K562 (cell line): ENCODE results near the gene ZBTB47. TPM values are rescaled to one million over a fixed set of nuclear protein-coding genes. Genes with fewer than 3 reads are reported as not detected.

Experiments
- ATAC-seq: fragments of 200-7000 bp; cut with Tn5 transposase; 3 replicates; pipeline ENCODE4 v1.9.1; 2020; ENCODE audit warnings: moderate library complexity
- BruUV-seq: library from RNA; stranded (reverse); fragments of 400-500 nt; replicated peaks from 2 replicates; lab custom pipeline; 2021; lab: Mats Ljungman, UMichigan
- CTCF ChIA-PET: fragments of 300-600 bp; formaldehyde crosslinking; extraction: SDS; loops from one replicate; lab custom pipeline; 2021; ENCODE audit warnings: low intra/inter-chr PET ratio; lab: Yijun Ruan, JAX
- POLR2A ChIA-PET: fragments of 300-600, 350-650 bp; sonication (Branson Sonifier 250); formaldehyde crosslinking; extraction: SDS; loops from one replicate; lab custom pipeline; 2021; ENCODE audit warnings: antibody characterized with exemption, inconsistent platforms; lab: Yijun Ruan, JAX
- DNase-seq, 4 experiments: peaks; one replicate each; pipeline versions ENCODE4 v3.0.0 to v3.0.0-alpha.2; 2011 to 2018; ENCODE audit warnings: low spot score in 3 of 4, mixed read lengths in 3 of 4; ENCODE audit errors: extremely low read depth in 1 of 4
- FAIRE-seq: peaks from 2 replicates; lab custom pipeline; 2011; peaks lifted over from hg19 to GRCh38; lab: Jason Lieb, UNC
- H2AFZ ChIP-seq: 2 replicates; pipeline ENCODE4 v1.6.0; 2011; ENCODE audit warnings: low read depth, low read length, control low read depth, inconsistent platforms
- H3K27ac ChIP-seq: fragments of 200-600 bp; 3 replicates; pipeline ENCODE4 v1.8.0; 2011; ENCODE audit warnings: low read depth, mild to moderate bottlenecking, control low read depth, inconsistent platforms, low read length, moderate library complexity, mixed read lengths; ENCODE audit errors: extremely low read depth
- H3K27me3 ChIP-seq, 2 experiments: fragments of 300-600 bp in 1 of 2; 2 replicates in 1 of 2; 3 replicates in 1 of 2; pipeline versions ENCODE4 v1.6.0 to v1.8.0; 2011; ENCODE audit warnings: inconsistent platforms in 2 of 2, low read length in 2 of 2, mild to moderate bottlenecking in 1 of 2, mixed read lengths in 1 of 2, moderate library complexity in 1 of 2; ENCODE audit not compliant: control insufficient read depth in 2 of 2, insufficient read depth in 2 of 2
- H3K36me3 ChIP-seq: fragments of 300-600 bp; 3 replicates; pipeline ENCODE4 v1.8.0; 2011; ENCODE audit warnings: mild to moderate bottlenecking, low read length, inconsistent platforms; ENCODE audit not compliant: control insufficient read depth, insufficient read depth
- H3K4me1 ChIP-seq, 2 experiments: fragments of 200-600 bp in 1 of 2; replicated peaks in 1 of 2; 2 replicates in 1 of 2; 3 replicates in 1 of 2; pipeline versions ENCODE4 v1.5.1 to v1.8.0; 2011; ENCODE audit warnings: inconsistent platforms in 2 of 2, low read length in 2 of 2, mild to moderate bottlenecking in 1 of 2, mixed read lengths in 1 of 2, moderate library complexity in 1 of 2; ENCODE audit not compliant: control insufficient read depth in 2 of 2, insufficient read depth in 2 of 2
- H3K4me2 ChIP-seq: 2 replicates; pipeline ENCODE4 v1.6.1; 2011; ENCODE audit warnings: low read length, control low read depth, inconsistent platforms, mixed read lengths; ENCODE audit not compliant: insufficient read depth
- H3K4me3 ChIP-seq: fragments of 200-600 bp; sonication (generic), shearing (Covaris generic); 2 replicates; pipeline ENCODE4 v1.5.1; 2016; ENCODE audit warnings: control low read depth, inconsistent platforms
- H3K79me2 ChIP-seq: fragments of 200-600 bp; 3 replicates; pipeline ENCODE4 v1.8.0; 2011; ENCODE audit warnings: low read length, inconsistent platforms; ENCODE audit not compliant: control insufficient read depth, insufficient read depth
- H3K9ac ChIP-seq, 2 experiments: 2 replicates each; pipeline versions ENCODE4 v1.6.0 to v1.6.1; 2011; ENCODE audit warnings: low read depth in 2 of 2, low read length in 2 of 2, control low read depth in 1 of 2, inconsistent platforms in 1 of 2, mild to moderate bottlenecking in 1 of 2, mixed read lengths in 1 of 2; ENCODE audit not compliant: insufficient read depth in 1 of 2
- H3K9me1 ChIP-seq: one replicate; pipeline ENCODE4 v1.6.0; 2011; ENCODE audit warnings: inconsistent platforms, mild to moderate bottlenecking, low read length, moderate library complexity; ENCODE audit not compliant: control insufficient read depth, insufficient read depth
- H3K9me3 ChIP-seq: replicated peaks from 2 replicates; pipeline ENCODE4 v1.5.1; 2011; ENCODE audit warnings: low read depth, low read length, inconsistent platforms; ENCODE audit not compliant: control insufficient read depth, insufficient read depth
- H4K20me1 ChIP-seq: replicated peaks from 2 replicates; pipeline ENCODE4 v1.6.1; 2011; ENCODE audit warnings: low read length, inconsistent platforms, mixed read lengths; ENCODE audit not compliant: control insufficient read depth, insufficient read depth
- JUNB ChIP-seq: fragments of 450-650 bp; formaldehyde crosslinking; conservative IDR thresholded peaks from 2 replicates; pipeline ENCODE4 v1.4.0; 2020; ENCODE audit warnings: mild to moderate bottlenecking
- SRSF1 ChIP-seq: fragments of 200-400 bp; formaldehyde crosslinking; IDR thresholded peaks from 2 replicates; pipeline ENCODE4 v1.6.1; 2017; ENCODE audit warnings: mild to moderate bottlenecking, low read depth, low read length, moderate library complexity
- WGBS: fragments of 100-300 bp; shearing (Covaris generic); methylation state at CpG from one replicate; pipeline ENCODE4 v1.1.6; 2016; ENCODE audit warnings: low coverage, mixed read lengths; ENCODE audit not compliant: insufficient coverage; ENCODE audit errors: missing lambda C conversion rate; 5-methylcytosine and 5-hydroxymethylcytosine counted together
- in situ Hi-C: fragments of 300-500 bp; cut with MboI; formaldehyde crosslinking; loops from 4 replicates; pipeline ENCODE4 v1.15.0; 2018; ENCODE audit warnings: inconsistent platforms, mixed read lengths
- intact Hi-C: fragments of 100-400 bp; cut with micrococcal nuclease; formaldehyde crosslinking; loops from 2 replicates; pipeline ENCODE4 v1.14.2; 2022
- polyA plus RNA-seq, 8 experiments: library from polyadenylated mRNA; depleted of rRNA in 4 of 8; stranded (reverse) in 5 of 8; unstranded in 3 of 8; fragments of >200 nt; fragmentation: Nextera tagmentation in 2 of 8; fragmentation: Illumina TruSeq in 1 of 8; extraction: Ambion mirVana in 2 of 8; extraction: Trizol in 1 of 8; gene quantifications; 2 replicates each; pipeline versions ENCODE4 v1.2.1 to v1.2.3, GENCODE V29; 2011 to 2014; ENCODE audit warnings: inconsistent platforms in 1 of 8, missing spikeins in 1 of 8
- total RNA-seq, 7 experiments: library from RNA; depleted of rRNA in 6 of 7; stranded (reverse); fragments of >200 nt in 6 of 7; fragmentation: Illumina TruSeq in 2 of 7; extraction: Trizol in 2 of 7; gene quantifications; 2 replicates each; pipeline versions ENCODE4 v1.2.1 to v1.2.3, GENCODE V29; 2011 to 2021; ENCODE audit warnings: low replicate concordance in 1 of 7

The ZBTB47 gene
- total and polyA plus RNA-seq, 9 of the 15 experiments (the other 6 are each of a cell fraction or from before 2014, with no cell fraction given), result 0.11 to 4.6 (median 1.7) TPM; not detected in 1

DNA sequence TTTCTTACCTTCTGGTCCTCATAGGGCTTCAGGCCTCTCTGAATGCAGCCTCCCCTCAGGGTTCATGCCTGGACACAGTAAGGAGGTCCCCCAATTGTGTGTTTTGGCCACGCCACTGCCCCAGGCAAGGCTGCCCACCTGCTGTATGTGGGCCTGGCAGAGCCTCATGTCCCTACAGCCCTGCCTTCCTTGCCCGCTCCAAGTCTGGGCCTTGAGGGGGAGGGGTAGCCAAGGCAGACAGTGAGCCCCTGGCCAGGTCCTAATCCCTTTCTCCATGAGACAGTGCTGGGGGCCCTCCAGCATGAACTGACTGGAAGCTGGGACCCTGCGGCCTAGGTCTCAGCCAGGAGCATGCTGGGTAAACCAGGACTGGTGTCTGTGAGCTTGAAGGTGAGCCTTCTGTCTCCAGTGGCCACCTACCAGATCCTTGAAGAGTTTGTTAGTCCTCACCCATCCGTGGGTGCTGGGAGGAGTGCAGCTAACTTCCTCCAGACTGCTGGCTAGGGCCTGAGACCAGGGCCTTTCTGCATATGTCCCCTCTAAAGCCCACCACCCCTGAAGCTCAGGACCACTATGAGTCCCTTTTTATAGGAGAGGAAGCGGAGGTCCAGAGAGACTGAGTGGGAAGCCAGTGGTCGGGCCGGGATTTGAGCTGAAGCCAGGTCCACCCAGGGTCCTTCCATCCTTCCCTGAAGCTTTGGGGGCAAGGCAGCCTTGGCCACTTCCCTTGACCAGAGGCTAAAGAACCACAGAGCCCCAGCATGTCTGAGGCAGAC is 8.7 kb downstream of the ZBTB47 start:
- 54% methylated on average over 7 of the region's 7 CpGs for WGBS
- ChIA-PET CTCF (interaction anchor here (1.2 to 1.8 kb wide), 2 partner anchors 82 to 169 kb away, joined by 3 to 15 read pairs; no protein-coding TSS in a partner anchor), POLR2A (interaction anchor here (1.0 to 1.4 kb wide), 3 partner anchors 10 to 25 kb away, joined by 3 to 5 read pairs (median 3); no protein-coding TSS in a partner anchor)
- peaks cover 0 to 22% of the 10 kb centered on the region in 2 experiments; a peak in 1 of 5 replicates for H3K4me1 ChIP-seq
- DNase-seq, result no peak
- H3K36me3 ChIP-seq, result peaks cover 5% of the 10 kb centered on the region; the same call in 1 of the 3 replicates
- intact Hi-C loops (no loop called here), in situ Hi-C loops (no loop called here)
- no peak for ATAC-seq
- no peak overlapping the region for H3K27ac ChIP-seq
- no peaks in the 10 kb centered on the region for H3K9me1 ChIP-seq
- no peak overlapping the region for H3K4me2 ChIP-seq
- no peaks in the 10 kb centered on the region for H3K9me3 ChIP-seq
- H4K20me1 ChIP-seq, result peaks cover 11% of the 10 kb centered on the region; the same call in 1 of the 2 replicates
- H3K27me3 ChIP-seq, result no peaks in the 10 kb centered on the region
- no peak overlapping the region for H3K4me3 ChIP-seq
- H2AFZ ChIP-seq, result no peak overlapping the region
- no peak overlapping the region; a peak in 1 of 4 replicates for H3K9ac ChIP-seq
- FAIRE-seq, result no peak
- TF ChIP-seq SRSF1 (no peak), JUNB (CRISPR knock-in tag) (no peak)
- no peaks in the 10 kb centered on the region for H3K79me2 ChIP-seq
- no TSS peak for BruUV-seq
